Limb (tissue), 2 donors: ENCODE measurements around the gene CD27.
"Not testable (repeated sequence)": the region's sequence is repeated elsewhere in the genome, so short reads cannot be mapped to it uniquely, and the experiment has no call there.

ENCODE experiments used
- DNase-seq, 2 donors: peaks; one replicate each; pipeline ENCODE4 v3.0.0-alpha.2; 2016; ENCODE audit errors: extremely low spot score in 2 of 2

CD27 gene

DNA sequence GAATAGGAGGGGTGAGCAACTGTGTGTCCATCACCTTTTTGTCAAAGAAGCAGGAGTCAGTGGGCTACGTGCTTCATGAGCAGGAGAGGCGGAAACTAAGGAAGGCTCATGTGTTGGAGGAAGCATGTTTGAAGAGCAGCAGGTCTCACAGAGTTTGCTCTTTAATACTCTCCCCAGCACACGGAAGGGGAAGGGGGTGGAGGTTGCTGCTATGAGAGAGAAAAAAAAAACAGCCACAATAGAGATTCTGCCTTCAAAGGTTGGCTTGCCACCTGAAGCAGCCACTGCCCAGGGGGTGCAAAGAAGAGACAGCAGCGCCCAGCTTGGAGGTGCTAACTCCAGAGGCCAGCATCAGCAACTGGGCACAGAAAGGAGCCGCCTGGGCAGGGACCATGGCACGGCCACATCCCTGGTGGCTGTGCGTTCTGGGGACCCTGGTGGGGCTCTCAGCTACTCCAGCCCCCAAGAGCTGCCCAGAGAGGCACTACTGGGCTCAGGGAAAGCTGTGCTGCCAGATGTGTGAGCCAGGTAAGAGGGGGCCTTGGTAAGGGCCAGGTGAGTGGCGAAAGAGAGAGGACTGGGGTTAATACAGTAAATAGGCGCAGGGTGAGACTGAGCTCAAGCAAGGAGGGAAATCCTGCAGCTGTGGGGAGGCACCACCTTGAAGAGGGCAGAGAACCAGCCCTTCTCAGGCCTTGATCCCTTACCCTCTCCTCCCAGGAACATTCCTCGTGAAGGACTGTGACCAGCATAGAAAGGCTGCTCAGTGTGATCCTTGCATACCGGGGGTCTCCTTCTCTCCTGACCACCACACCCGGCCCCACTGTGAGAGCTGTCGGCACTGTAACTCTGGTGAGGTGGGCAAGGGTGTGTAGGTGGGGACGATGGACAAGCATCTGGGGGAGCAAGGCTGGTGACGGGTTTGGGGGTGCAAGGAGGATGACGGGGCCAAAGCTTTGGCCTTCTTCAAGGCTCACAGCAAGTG, at the start of gene CD27:
TSS of gene CD27 (plus strand) at position 252 of the 985 bp plus-strand sequence. CDS start at position 393, 141 bp downstream.
- DNase-seq, result no peak

DNA sequence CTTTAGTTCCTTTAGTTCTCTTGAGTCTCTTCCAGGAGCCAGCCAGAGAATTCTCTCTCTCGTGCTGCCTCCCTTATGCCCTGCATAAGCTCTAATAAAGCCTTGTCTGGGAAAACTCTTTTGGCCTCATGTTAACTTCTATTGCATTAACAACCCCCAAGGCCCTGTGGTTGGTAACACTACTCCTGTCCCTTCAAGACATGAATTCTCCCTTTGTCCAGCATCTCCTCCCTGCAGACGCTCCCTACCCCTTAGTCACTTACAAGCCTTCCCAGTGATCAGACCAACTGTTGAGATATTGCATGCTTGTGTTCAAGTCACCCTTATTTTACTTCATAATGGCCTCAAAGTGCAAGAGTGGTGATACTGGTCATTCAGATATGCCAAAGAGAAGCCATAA, 48.7 kb upstream of the CD27 start:
- DNase-seq, result no peak

DNA sequence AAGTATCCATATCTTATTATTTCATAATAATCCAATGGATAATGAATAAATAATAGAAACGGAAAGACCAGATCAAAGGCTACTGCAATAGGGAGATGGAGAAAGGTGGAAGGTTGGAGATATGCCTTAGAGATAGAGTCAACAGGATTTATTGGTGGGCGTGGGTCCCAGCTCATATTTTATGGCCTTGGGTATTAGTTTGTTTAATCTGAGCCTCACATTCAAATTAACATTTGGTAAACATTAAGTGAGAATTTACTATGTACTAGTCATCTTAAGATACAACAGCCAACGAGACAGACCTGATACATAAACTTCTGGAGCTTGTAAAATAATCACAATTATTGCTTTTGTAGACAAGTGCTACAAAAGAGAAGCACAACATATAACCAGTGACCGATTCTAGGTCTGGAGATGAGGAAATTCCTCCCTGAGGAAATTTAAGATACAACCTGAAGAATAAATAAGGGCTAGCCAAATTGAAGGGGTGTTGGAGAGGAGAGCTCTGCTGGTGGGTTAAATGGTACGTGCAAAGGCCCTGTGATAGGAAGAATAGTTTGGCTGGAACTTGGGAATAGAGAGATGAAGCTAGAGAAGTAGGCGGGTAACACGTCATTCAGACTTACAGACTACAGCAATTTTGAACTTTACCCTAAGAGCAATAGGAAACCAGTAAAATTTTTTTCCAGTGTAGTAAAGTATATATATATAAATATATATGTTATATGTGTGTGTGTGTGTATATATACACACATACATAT, 44.7 kb upstream of the CD27 start:
- no peak for DNase-seq

DNA sequence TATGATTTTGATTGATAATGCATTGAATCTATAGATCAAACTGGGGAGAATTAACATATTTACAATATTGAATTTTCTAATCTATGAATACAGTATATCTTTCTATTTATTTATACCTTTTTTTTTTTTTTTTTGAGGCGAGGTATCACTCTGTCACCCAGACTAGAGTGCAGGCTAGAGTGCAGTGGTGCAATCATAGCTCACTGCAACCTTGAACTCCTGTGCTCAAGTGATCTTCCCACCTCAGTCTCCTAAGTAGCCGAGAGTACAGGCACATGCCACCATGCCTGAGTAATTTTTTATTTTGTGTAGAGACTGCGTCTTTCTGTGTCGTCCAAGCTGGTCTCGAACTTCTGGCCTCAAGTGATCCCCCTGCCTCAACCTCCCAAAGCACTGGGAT, 40.4 kb upstream of the CD27 start:
- DNase-seq, result no peak

DNA sequence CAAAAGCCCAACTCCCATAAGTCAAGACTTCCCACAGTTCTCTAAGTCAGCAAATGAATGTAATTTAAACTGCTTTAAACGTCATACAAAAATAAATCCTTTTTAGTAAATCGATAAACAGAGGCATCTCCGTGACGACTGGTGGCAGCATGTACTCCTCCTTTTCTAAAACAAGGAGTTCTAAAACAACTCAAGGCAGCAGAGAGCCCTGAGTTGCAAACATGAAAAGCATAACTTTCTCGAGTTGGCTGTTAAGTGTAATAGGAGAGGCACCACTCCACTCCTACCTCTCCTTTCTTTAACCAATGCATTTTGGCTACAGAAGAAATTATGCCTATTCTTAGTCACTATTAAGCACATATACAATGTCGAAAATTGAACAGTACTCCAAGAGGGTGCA, 38.8 kb upstream of the CD27 start:
- no peak for DNase-seq

DNA sequence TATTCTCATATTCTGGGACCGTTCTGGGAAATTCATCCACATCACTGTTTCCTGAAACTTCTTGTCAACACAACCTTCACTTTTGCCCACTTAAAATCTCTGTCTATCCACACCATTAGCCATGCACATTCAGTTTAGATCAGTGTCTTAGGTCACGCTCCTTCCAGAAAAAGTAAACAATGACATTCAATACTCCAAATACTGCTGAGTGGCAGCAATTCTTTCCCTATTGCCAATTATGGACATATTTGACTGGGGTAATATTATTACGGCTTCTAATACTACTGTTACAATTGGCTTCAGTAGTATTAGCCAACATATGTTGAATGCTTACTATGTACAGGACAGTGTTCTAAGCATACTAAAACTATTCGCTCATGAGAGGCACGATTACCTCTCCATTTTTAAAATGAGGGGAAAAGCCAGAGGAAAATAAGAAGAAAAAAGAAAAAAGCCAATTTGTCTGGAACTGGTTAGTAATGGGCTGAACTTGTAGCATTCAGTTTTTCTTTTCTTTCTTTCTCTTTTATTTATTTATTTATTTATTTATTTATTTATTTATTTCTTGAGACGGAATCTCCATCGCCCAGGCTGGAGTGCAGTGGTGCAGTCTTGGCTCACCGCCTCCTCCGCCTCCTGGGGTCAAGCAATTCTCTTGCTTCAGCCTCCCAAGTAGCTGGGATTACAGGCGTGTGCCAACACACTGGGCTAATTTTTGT, 37.4 kb upstream of the CD27 start:
- DNase-seq, result no peak

DNA sequence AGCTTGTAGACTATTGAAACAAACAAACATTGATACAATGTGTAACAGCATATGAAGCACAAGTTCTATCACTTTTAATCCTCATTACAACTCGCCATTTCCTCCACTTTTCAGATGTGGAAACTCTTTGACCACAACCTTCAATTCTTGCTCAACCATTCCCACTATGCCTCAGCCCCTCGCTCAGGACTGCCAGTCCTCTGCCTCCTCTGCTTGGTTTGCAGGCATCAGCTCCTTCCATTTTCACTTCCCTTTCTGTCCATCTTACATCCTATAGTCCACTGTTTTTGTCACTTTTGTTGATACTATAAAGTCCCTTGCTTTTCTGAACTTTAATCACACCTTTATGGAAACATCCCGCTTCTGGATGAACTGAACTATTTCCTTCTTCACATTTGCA, 28.2 kb upstream of the CD27 start:
- no peak for DNase-seq

DNA sequence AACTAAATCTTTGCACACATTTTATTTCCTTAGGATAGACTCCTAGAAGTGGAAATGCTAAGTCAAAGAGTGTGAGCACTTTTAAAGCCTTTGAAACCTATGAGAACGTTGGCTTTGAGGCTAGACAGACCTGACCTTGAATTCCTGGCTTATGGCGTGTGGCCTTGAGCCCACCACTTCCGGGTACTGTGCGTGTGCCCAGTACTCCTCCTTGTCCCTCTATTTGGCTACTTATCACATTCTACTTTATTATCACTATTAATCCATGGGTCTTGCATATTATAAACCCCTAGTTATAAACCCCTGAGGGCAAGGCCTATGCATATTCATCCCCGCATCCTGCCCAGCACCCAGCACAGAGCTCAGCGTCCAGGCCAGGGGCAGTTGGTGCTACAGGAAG, 26.0 kb upstream of the CD27 start:
- no peak for DNase-seq

DNA sequence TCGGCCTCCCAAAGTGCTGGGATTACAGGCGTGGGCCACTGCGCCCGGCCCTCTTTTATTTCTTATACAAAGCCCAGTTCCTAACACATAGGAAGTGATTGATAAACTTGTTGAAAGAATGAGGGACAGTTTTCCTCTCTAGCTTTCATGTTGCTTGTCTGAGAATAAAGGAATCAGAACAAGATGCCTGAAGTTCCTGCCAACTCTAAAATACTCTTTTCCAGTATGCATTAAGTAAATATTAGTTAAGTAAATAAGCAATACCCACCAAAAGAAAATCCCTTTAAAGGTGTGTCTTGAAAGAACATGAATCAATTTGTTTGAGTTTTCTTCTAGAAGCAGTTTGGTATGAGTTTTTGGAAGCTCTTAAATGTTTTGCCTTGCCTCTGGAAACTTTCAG, 24.4 kb upstream of the CD27 start:
- DNase-seq, result no peak

DNA sequence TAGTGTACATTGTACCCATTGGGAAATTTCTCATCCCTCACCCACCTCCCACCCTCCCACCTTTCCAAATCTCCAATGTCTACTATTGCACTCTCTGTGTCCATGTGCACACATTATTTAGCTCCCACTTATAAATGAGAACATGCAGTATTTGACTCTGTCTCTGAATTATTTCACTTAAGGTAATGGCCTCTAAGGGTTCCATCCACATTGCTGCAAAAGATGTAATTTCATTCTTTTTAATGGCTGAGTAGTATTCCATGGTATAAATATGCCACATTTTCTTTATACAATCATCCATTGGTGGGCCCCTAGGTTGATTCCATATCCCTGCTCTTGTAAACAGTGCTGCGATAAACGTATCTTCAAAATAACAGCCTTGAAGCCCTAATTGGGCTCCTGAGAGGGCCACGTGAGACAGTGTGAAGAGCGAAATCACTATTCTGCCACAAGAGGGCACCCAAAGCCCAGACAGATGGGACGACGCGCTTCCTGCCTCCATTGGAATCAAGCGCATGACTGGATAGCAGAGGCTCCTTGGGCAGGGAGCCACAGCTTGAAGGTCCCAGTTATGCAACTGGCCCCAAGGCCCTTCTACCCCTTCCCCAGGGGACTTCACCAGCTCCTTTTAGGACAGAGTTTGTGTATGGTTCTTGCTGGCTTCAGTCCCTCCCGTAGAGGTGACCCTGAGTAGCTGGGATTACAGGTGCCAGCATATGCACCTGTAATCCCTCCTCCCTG, 21.3 kb upstream of the CD27 start:
- peak; percentile 71 to 83 for DNase-seq

DNA sequence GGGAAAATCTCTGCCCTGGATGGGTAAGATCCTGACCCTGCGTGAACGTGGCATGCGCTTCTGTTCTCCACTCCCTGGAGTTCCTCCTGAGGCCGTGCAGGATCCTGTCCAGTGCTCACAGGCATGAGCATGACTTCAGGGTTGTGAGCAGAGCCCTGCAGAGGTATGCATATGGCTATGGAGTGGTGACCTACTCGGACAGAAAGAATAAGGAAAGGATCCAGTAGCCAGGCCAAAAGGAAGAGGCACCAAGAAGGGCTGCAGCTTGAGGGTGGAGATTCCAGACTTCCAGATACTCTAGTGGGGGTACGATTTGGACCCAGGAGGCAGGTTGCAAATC, 20.8 kb upstream of the CD27 start:
- DNase-seq, result no peak

DNA sequence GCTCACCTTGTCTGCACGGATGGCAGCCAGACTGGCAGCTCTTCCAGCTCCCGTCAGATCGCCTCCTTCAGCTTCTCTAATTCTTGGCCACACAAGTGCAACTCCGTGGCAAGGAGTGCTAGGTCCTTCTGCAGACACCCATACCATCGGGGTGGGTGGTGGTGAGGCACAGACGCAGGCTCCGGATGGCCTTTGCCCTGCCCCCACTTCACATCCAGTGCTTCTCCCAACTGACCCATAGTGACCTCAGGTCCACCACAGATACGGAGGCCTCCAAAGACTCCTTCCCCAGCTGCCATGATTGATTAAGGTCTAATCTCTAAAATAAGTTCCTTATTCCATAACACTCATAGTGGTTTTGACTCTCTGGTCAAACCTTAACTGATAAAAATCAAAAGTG, 19.9 kb upstream of the CD27 start:
- DNase-seq, result no peak

DNA sequence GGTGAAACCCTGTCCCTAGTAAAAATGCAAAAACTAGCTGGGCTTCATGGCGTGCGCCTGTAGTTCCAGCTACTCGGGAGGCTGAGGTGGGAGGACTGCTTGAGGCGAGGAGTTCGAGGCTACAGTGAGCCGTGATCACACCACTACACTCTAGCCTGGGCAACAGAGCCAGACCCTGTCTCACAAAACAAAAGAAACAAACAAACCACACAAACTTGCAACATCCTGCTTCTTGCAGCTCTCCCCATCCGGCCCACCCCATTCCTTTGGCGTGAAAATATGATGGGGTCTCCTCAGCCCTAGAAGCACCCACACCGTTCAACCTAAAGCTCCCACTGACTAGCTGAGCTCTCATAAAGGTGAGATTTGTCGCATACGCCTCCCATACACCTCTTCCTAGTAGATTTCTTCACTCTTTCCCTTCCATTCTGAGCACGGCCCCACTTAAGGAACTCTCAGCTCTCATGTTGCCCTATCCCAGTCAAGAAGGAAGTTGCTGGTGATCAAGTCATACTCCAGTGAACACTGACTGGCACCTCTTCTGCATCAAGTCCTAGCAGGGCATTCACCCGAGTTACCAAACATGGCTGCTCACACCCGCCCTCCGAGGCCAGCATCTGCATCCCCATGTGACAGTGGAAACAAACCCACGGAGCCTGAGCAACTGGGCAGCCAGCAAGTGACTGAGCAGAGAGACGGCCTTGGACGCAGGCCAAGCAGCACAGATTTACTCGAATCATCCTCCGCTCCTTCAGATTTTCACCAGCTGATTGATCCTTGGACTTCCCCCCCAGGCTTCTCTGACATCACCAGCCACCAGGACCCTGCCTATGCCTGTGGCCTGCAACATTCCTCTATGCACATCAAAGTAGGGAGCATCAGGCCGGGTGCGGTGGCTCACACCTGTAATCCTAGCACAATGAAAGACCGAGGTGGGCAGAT, 18.9 kb upstream of the CD27 start:
- no peak for DNase-seq

DNA sequence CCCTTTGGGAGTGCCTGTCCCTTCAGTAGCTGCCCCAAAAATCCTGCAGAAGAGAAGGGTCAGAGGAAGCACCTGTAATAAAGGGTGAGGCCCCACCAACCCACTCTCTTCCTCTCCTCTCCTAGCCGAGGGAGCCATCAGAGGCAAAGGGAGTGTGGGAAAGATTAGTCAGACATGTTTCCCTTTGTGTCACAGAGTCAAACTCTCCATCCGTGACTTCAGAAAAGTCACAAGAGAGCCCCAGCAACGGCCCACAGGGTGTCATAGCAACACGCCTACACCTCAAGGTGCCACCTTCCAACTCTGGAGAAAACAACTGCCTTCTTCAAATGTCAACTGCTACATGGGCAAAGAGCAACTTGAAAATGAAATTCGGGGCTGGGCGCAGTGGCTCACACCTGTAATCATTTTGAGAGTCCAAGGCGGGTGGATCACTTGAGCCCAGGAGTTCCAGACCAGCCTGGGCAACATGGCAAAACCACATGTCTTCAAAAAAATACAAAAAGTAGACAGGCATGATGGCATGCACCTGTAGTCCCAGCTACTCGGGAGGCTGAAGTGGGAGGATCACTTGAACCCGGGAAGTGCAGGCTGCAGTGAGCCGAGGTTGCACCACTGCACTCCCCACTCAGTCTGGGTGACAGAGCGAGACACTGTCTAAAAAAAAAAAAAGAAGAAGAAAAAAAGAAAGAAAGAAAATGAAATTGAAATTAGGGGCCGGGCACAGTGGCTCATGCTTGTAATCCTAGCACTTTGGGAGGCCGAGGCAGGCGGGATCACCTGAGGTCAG, 17.7 kb upstream of the CD27 start:
- DNase-seq, result no peak

DNA sequence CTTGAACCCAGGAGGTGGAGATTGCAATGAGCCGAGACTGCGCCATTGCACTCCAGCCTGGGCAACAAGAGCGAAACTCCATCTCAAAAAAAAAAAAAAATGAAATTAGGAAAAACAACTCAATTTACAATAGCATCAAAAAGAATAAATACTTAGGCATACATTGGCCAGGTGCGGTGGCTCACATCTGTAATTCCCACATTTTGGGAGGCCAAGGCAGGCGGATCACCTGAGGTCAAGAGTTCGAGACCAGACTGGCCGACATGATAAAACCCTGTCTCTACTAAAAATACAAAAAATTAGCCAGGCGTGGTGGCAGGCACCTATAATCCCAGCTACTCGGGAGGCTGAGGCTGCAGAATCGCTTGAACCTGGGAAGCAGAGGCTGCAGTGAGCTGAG, 17.0 kb upstream of the CD27 start:
- not testable (repeated sequence) for DNase-seq

DNA sequence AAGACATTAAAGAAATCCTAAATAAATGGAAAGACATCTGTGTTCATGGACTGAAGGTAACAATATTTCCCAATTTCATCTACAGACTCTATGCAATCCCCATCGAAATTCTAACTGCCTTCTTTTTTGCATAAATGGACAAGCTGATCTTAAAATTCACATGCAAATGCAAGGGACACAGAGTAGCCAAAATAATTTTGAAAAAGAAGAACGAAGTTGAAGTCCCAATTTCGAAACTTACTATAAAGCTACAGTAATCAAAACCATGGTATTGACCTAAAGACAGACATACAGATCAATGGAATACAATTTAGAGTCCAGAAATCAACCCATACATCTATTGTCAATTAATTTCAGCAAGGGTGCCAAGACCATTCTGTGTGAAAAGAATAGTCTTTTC, 16.4 kb upstream of the CD27 start:
- DNase-seq, result no peak

DNA sequence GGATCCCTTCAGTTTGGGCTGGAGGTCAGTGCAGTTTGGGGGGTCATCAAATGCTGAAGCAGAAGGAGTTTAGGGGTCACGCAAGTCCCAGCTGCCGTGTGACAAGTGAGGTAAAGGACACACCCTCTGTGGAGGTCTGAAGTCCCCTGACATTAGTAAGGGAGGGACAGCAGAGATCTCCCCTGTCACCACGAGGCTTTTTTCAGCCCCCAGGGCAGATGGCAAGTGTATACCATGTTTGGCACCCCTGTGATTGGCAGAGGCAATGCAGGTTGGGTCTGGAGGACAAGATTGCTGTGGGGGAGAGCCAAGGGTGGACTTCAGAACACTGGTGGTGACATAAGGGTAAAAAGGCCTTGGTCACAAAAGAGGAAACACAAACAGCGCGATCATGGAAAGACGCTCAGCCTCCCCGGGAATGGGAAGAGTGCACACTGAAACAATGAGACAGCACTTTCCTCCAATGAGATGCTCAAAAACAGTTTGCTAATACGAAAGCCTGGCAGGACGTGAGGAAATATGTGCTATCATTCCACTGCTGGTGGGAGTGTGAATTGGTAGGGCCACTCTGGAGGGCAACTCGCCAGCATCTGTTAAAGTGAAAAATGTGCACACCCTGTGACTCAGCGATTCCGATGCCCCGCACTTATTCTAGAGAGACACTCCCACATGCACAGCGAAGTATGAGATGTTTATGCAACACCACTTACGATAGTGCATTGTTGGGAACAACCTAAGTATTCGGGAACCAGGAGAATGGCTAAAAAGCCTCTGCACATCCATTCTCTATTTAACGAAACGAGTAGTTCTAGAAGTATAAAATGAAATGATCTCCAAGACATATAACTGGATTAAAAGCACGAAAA, 14.4 kb upstream of the CD27 start:
- no peak for DNase-seq

DNA sequence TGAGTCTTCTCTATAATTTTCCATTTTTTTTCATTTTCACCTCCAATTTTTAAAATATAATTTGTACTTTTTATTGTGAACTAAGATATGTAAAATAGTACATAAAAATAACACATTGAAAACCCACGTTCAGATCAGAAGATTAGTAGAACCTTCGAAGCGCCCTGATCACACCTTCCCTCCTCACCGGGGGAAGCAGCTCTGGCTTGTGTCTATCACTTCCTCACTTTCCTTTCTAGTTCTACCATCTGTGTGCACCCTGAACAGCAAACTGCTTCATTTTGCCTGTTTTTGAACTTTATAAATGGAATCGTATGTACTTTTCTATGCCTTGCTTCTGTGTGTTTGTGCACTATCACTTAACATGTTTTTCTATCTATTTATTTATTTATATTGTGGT, 11.8 kb upstream of the CD27 start:
- DNase-seq, result no peak
